Endodermal cell (in vitro differentiated cells): Measurements from ENCODE around the gene SLC44A4. TPM values are rescaled to one million over a fixed set of nuclear protein-coding genes. Genes with fewer than 3 reads are reported as not detected.

Experiments used
- DNase-seq: peaks from one replicate; pipeline ENCODE4 v3.0.0-alpha.2; 2017
- H3K27ac ChIP-seq: 2 replicates; pipeline ENCODE4 v1.5.1; 2013; ENCODE audit warnings: mild to moderate bottlenecking, low read depth, low read length, moderate library complexity
- H3K27me3 ChIP-seq: 2 replicates; pipeline ENCODE4 v1.6.1; 2013; ENCODE audit warnings: mild to moderate bottlenecking, low read length, moderate library complexity; ENCODE audit not compliant: insufficient read depth, control insufficient read depth, poor library complexity, severe bottlenecking
- H3K36me3 ChIP-seq: 2 replicates; pipeline ENCODE4 v1.7.0; 2013; ENCODE audit warnings: mild to moderate bottlenecking, low read length, moderate library complexity; ENCODE audit not compliant: control insufficient read depth, insufficient read depth
- H3K4me1 ChIP-seq: one replicate; pipeline ENCODE4 v1.7.0; 2013; ENCODE audit warnings: low read length; ENCODE audit not compliant: control insufficient read depth, insufficient read depth
- H3K4me3 ChIP-seq: 2 replicates; pipeline ENCODE4 v1.5.1; 2013; ENCODE audit warnings: mild to moderate bottlenecking, low read length, moderate library complexity
- H3K9ac ChIP-seq: 2 replicates; pipeline ENCODE4 v1.6.1; 2013; ENCODE audit warnings: mild to moderate bottlenecking, low read length, moderate library complexity; ENCODE audit not compliant: poor library complexity, severe bottlenecking; ENCODE audit errors: extremely low read depth
- H3K9me3 ChIP-seq: 2 replicates; pipeline ENCODE4 v1.6.1; 2013; ENCODE audit warnings: mild to moderate bottlenecking, low read length, moderate library complexity; ENCODE audit not compliant: control insufficient read depth
- H3K27ac Mint-ChIP-seq: 2 replicates; pipeline ENCODE4 v1.8.0; 2020; ENCODE audit warnings: mixed read lengths
- H3K27me3 Mint-ChIP-seq: 2 replicates; pipeline ENCODE4 v1.8.0; 2021; ENCODE audit warnings: mild to moderate bottlenecking, mixed read lengths; ENCODE audit not compliant: insufficient read depth
- H3K36me3 Mint-ChIP-seq: 2 replicates; pipeline ENCODE4 v1.8.0; 2020; ENCODE audit warnings: low read depth, mixed read lengths
- H3K4me1 Mint-ChIP-seq: 2 replicates; pipeline ENCODE4 v1.8.0; 2020; ENCODE audit warnings: mixed read lengths
- H3K4me3 Mint-ChIP-seq: 2 replicates; pipeline ENCODE4 v1.8.0; 2020; ENCODE audit warnings: mild to moderate bottlenecking, moderate library complexity, mixed read lengths
- H3K9me3 Mint-ChIP-seq: 2 replicates; pipeline ENCODE4 v1.8.0; 2020; ENCODE audit warnings: mild to moderate bottlenecking, mixed read lengths
- CTCF ChIP-seq: fragments of 200-600 bp; sonication (generic); conservative IDR thresholded peaks from 2 replicates; pipeline ENCODE4 v1.5.0; 2021; ENCODE audit warnings: antibody characterized with exemption, mild to moderate bottlenecking
- whole genome bisulfite sequencing, 2 experiments: methylation state at CpG; one replicate each; pipeline versions ENCODE4 v1.1.5 to v1.1.7; 2013; ENCODE audit warnings: missing lambda C conversion rate in 2 of 2, mixed read lengths in 1 of 2; ENCODE audit not compliant: insufficient coverage in 1 of 2, insufficient read length in 1 of 2; 5-methylcytosine and 5-hydroxymethylcytosine counted together
- total RNA-seq, 2 donors: library from RNA; stranded (reverse); fragmentation: NEBNext Ultra II Directional in 1 of 2; extraction: Animal tissue kit (Norgen Biotek cat#: 25700) in 1 of 2; gene quantifications; 2 replicates in 1 of 2; 3 replicates in 1 of 2; pipeline ENCODE4 v1.2.1, GENCODE V29; 2021

The SLC44A4 gene
- total RNA-seq, 2 donors from 2014 or later = 1.3 to 3.6 TPM

DNA sequence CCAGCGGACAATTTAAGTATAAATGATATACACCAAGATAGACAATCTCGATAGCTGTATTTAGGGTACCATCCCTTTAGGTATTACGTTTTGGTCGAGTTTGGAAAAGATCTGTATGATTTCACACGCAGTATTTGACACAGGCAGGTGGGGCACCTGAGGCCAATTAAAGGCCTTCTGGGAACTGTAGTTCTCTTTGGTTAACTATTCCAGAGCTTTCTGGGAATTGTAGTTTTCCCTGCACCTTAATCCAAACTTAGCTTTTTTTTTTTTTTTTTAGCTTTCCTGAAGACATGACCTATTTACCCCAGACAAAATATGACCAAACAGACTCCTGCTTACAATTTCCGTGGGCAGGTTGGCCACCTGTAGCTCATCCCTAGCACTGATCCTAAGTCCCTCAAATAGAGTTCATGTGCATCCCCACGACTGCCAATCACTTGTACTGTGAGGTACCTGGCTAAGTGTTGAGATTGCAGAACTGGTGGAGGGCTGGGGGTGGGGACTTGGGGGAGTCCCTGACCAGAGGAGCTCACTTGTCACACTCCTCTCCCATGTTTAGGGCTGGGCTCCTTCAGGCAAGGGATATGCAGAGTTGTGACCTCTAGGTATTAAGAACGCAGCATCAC lies 19.7 kb upstream of the SLC44A4 start:
- H3K36me3 ChIP-seq = peaks cover 24% of the 10 kb centered on the region
- Mint-ChIP-seq H3K9me3 (no peaks in the 10 kb centered on the region), H3K4me3 (peak overlapping the region; percentile 93), H3K4me1 (peaks cover 20% of the 10 kb centered on the region), H3K36me3 (peaks cover 17% of the 10 kb centered on the region), H3K27ac (peak overlapping the region; percentile 93), H3K27me3 (no peaks in the 10 kb centered on the region)
- TF ChIP-seq CTCF = peak; percentile 24
- no peaks in the 10 kb centered on the region for H3K27me3 ChIP-seq
- WGBS, 2 experiments = 22 to 28% methylated on average over 3 to 8 of the region's 8 CpGs
- H3K27ac ChIP-seq = no peak overlapping the region
- peak overlapping the region; percentile 70 for H3K9ac ChIP-seq
- H3K4me3 ChIP-seq = peak overlapping the region; percentile 88
- DNase-seq = peak; percentile 66
- H3K9me3 ChIP-seq = no peaks in the 10 kb centered on the region
- H3K4me1 ChIP-seq = peaks cover 4% of the 10 kb centered on the region

GRCh38 chr6:31897612-31898382 lies 19.0 kb upstream of the SLC44A4 start, which contains the start of gene EHMT2:
Gene EHMT2, minus strand, starts transcription at chr6:31897698. Its CDS starts 21 bp downstream, at chr6:31897677.
- Mint-ChIP-seq H3K27ac (peak within 1 kb of the TSS; percentile 93), H3K36me3 (peaks cover 24% of the 10 kb centered on the region), H3K4me3 (peak within 1 kb of the TSS; percentile 93), H3K4me1 (peaks cover 16% of the 10 kb centered on the region), H3K27me3 (no peaks in the 10 kb centered on the region), H3K9me3 (no peaks in the 10 kb centered on the region)
- H3K27me3 ChIP-seq = no peaks in the 10 kb centered on the region
- TF ChIP-seq CTCF = no peak
- H3K9me3 ChIP-seq = no peaks in the 10 kb centered on the region
- H3K9ac ChIP-seq = peak within 1 kb of the TSS; percentile 70
- H3K27ac ChIP-seq = peak within 1 kb of the TSS; percentile 60
- peaks cover 31% of the 10 kb centered on the region for H3K36me3 ChIP-seq
- peaks cover 4% of the 10 kb centered on the region for H3K4me1 ChIP-seq
- H3K4me3 ChIP-seq = peak within 1 kb of the TSS; percentile 88
- WGBS, 2 experiments = 0 to 1% methylated on average over 29 to 49 of the region's 49 CpGs
- DNase-seq = peak; percentile 94

DNA sequence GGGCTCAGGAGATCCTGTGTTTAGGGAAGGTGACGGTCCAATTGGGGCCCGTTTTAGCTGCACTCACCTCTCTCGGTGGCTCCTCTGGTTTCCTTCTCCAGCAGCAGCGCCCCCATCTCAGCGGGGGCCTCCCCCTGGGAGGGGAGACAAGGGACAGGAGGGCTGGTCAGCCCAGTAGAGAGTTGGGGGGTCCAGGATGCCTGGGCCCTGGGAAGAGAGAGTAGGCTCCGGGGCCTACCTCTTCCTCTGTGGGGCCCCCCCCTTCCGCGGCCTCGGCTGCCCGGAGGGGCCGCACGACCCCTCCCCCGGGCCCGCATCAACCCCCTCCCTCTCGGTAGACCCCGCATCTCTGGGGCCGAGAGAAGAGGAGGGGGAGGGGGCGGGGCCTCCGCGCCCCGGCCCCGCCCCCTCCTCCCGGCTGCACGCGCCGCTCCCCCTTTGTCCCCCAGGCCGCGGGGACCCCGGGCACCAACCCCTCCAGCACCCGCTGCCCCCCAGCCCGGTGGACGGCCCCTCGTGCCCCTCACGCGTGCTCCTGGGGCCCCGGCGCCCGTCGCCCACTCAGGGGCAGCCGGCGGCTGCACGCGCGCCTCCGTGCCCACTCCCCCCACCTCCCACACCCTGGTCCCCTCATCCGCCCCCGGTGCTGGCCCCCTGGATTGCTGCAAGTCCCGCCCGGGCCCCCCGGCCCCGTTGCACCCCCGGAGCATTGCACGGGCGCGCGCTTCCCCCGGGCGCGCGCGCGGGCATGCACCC lies 18.2 kb upstream of the SLC44A4 start:
- Mint-ChIP-seq H3K27ac (no peak overlapping the region), H3K4me3 (peak overlapping the region; percentile 93), H3K27me3 (no peaks in the 10 kb centered on the region), H3K9me3 (no peaks in the 10 kb centered on the region), H3K36me3 (peaks cover 31% of the 10 kb centered on the region), H3K4me1 (peaks cover 12% of the 10 kb centered on the region)
- WGBS, 2 experiments = 0 to 3% methylated on average over 8 to 52 of the region's 62 CpGs
- TF ChIP-seq CTCF = no peak
- Histone ChIP-seq H3K4me3 (peak overlapping the region; percentile 83), H3K27me3 (no peaks in the 10 kb centered on the region), H3K9me3 (no peaks in the 10 kb centered on the region), H3K9ac (peak overlapping the region; percentile 41), H3K36me3 (peaks cover 39% of the 10 kb centered on the region), H3K27ac (peak overlapping the region; percentile 60), H3K4me1 (peaks cover 4% of the 10 kb centered on the region)
- no peak for DNase-seq
